Measurements from ENCODE around the gene OR5B21.

OR5B21 gene

GRCh38 chr11:58493676-58494075 is 14.2 kb downstream of the OR5B21 start:
- Histone ChIP-seq H3K4me3 (ENCODE audit: low read depth in 1 of 2, low read length in 1 of 2) (no peak overlapping the region), H3K27ac (no peak overlapping the region), H3K9me3 (no peaks in the 10 kb centered on the region), H3K4me1 (ENCODE audit: control insufficient read depth in 1 of 2, insufficient read depth in 1 of 2, low read depth in 1 of 2, low read length in 1 of 2) (no peaks in the 10 kb centered on the region), H3K36me3 (no peaks in the 10 kb centered on the region), H3K27me3 (no peaks in the 10 kb centered on the region)
- no peak for TF ChIP-seq CTCF (IDR thresholded peaks at IDR 0.05)

GRCh38 chr11:58490827-58491226 is 17.1 kb downstream of the OR5B21 start:
- Histone ChIP-seq H3K27ac (no peak overlapping the region), H3K4me1 (ENCODE audit: control insufficient read depth in 1 of 2, insufficient read depth in 1 of 2, low read depth in 1 of 2, low read length in 1 of 2) (no peaks in the 10 kb centered on the region), H3K9me3 (no peaks in the 10 kb centered on the region), H3K27me3 (no peaks in the 10 kb centered on the region), H3K36me3 (no peaks in the 10 kb centered on the region), H3K4me3 (ENCODE audit: low read depth in 1 of 2, low read length in 1 of 2) (no peak overlapping the region)
- no peak for TF ChIP-seq CTCF (IDR thresholded peaks at IDR 0.05)

GRCh38 chr11:58487170-58487569 is 20.7 kb downstream of the OR5B21 start:
- Histone ChIP-seq H3K4me1 (ENCODE audit: control insufficient read depth in 1 of 2, insufficient read depth in 1 of 2, low read depth in 1 of 2, low read length in 1 of 2) (no peaks in the 10 kb centered on the region), H3K36me3 (no peaks in the 10 kb centered on the region), H3K27me3 (no peaks in the 10 kb centered on the region), H3K27ac (no peak overlapping the region), H3K9me3 (no peaks in the 10 kb centered on the region), H3K4me3 (ENCODE audit: low read depth in 1 of 2, low read length in 1 of 2) (no peak overlapping the region)
- TF ChIP-seq CTCF (IDR thresholded peaks at IDR 0.05), result no peak

GRCh38 chr11:58485961-58486360 is 21.9 kb downstream of the OR5B21 start:
- Histone ChIP-seq H3K27me3 (no peaks in the 10 kb centered on the region), H3K4me3 (ENCODE audit: low read depth in 1 of 2, low read length in 1 of 2) (no peak overlapping the region), H3K27ac (no peak overlapping the region), H3K9me3 (no peaks in the 10 kb centered on the region), H3K36me3 (no peaks in the 10 kb centered on the region), H3K4me1 (ENCODE audit: control insufficient read depth in 1 of 2, insufficient read depth in 1 of 2, low read depth in 1 of 2, low read length in 1 of 2) (no peaks in the 10 kb centered on the region)
- no peak for TF ChIP-seq CTCF (IDR thresholded peaks at IDR 0.05)

GRCh38 chr11:58471892-58472291 is 36.0 kb downstream of the OR5B21 start:
- Histone ChIP-seq H3K4me1 (ENCODE audit: control insufficient read depth in 1 of 2, insufficient read depth in 1 of 2, low read depth in 1 of 2, low read length in 1 of 2) (no peaks in the 10 kb centered on the region), H3K27ac (no peak overlapping the region), H3K36me3 (no peaks in the 10 kb centered on the region), H3K4me3 (ENCODE audit: low read depth in 1 of 2, low read length in 1 of 2) (no peak overlapping the region), H3K9me3 (no peaks in the 10 kb centered on the region), H3K27me3 (no peaks in the 10 kb centered on the region)
- no peak for TF ChIP-seq CTCF (IDR thresholded peaks at IDR 0.05)

- TF ChIP-seq CTCF (IDR thresholded peaks at IDR 0.05), result no peak
- no peaks in the 10 kb centered on the region for H3K4me1 ChIP-seq (ENCODE audit: control insufficient read depth in 1 of 2, insufficient read depth in 1 of 2, low read depth in 1 of 2, low read length in 1 of 2)
- H3K27ac ChIP-seq, result no peak overlapping the region
- H3K4me3 ChIP-seq (ENCODE audit: low read depth in 1 of 2, low read length in 1 of 2), result no peak overlapping the region
- H3K36me3 ChIP-seq, result no peaks in the 10 kb centered on the region
- H3K27me3 ChIP-seq, result no peaks in the 10 kb centered on the region
- H3K9me3 ChIP-seq, result no peaks in the 10 kb centered on the region
Observed at GRCh38 chr11:58466293-58466692, 41.6 kb downstream of the OR5B21 start.
